Activated CD4-positive, CD25-positive, alpha-beta regulatory T cell treated with anti-CD3 and anti-CD28 coated beads, Interleukin-2, amount 50 U/mL, for 72 hours (primary cell): Measurements from ENCODE around the gene CCL4.
"Not testable (repeated sequence)": the region's sequence is repeated elsewhere in the genome, so short reads cannot be mapped to it uniquely, and the experiment has no call there.

Source experiments
- DNase-seq: peaks from one replicate; pipeline ENCODE4 v3.0.0; 2021

CCL4 gene

DNA sequence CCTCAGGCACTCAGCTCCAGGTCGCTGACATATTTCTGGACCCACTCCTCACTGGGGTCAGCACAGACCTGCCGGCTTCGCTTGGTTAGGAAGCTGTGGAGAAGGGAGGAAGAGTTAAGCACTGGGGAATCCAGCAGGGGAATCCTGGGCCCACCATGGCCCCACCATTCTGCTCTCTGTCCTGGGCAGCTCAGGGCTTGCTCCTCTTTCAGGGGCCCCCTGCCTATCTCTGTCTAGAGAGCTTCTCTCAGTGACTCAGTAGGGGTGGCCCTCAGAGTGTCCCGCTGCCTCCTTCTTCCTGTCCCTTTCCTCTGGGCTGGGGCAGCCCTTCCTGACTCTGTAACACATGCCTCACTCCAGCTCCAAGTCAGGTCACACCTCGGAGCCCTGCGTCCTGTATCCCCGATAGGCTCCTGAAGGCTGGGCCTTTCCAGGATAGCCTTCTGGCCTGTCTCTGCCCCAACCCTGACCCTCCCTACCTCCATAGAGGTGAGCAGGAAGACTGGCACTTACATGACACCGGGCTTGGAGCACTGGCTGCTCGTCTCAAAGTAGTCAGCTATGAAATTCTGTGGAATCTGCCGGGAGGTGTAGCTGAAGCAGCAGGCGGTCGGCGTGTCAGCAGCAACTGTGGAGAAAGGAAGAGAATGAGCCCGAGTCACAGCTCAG lies 14.8 kb upstream of the CCL4 start:
- DNase-seq = no peak

DNA sequence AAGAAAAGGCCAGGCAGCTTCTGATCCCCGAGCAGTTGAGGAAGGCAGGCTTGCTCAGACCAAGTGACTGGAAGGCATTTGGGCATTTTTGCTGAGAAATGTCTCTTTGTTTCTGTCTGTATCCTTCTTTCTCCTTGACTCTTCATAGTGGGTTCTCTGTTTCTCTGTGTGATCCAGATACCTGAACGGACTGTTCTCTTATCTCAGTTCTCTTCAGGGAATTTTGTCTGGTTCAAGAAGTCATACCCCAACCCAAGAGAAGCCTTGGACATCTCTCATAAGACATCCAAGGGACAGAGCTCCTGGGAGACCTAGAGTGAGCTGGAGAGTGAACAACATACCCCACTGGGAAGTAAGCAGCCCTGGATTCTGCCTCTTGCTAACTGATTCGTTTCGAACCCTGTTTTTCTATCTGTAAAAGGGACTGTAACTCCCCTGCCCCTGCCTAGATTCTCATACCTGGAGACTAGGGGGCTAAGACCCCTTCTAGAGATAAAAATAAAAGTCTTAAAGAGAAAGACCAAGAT lies 14.2 kb upstream of the CCL4 start:
- DNase-seq = no peak

DNA sequence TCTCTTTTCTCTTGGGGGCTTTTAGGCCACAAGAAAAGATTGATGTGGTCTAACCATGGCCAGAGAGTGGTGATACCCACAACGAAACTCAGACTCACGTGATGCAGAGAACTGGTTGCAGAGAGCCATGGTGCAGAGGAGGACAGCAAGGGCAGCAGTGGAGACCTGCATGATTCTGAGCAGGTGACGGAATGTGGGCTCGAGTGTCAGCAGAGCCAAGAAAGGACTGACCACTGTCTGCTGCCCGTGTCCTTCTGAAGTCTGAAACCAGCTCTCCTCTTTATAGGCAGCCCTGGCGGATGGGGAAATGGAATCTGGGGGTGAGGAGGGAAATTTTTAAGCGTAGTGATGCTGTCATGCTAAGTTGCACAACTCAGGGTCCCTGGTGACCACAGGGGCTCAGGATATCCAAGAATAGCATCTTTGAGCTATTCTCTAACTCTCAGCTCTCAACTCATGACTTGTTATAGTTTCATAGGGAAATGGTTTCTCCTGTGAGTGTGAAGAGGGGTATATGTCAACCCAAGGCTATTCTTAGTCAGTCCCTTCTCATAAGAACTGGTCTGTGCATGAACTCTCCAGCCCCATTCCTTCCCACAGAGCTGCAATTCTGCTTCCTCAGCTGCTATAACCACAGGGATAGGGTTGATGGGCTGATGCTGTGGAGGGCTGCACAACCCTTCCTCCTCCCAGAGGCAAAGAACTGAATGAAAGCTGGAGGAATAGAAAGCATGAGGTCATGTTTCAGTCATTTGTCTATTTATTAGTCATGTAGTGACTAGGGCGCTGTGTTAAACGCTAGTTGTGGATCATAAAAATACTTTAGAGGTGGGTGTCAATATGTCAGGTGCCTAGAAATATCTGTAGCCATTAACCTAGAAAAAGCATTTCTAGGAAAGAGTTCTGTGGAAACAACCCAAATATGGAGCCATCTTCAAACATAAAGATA lies 13.5 kb upstream of the CCL4 start, which contains the start of gene CCL3:
Gene CCL3, minus strand, starts transcription at position 256 of the 949 bp plus-strand sequence. Its CDS starts 85 bp downstream, at position 171.
- DNase-seq = no peak

DNA sequence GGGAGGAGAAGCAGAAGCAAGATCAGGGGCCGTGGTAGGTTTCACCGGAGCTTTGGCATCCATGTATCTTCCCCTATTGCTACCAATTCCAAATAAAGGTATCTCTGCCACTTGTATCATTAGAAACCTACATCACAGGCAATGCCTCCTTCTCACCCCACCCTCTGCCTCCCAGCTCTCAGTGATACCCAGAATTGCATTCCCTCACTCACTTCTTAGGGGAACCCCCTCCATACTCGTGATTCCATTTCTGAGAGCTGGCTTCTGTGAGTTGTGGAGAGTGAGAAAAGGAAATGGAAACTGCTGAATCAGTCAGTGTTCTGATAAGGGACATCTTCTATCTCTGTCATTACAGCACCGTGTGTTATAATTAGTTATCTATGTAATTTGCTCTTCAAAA lies 11.4 kb upstream of the CCL4 start:
- no peak for DNase-seq

DNA sequence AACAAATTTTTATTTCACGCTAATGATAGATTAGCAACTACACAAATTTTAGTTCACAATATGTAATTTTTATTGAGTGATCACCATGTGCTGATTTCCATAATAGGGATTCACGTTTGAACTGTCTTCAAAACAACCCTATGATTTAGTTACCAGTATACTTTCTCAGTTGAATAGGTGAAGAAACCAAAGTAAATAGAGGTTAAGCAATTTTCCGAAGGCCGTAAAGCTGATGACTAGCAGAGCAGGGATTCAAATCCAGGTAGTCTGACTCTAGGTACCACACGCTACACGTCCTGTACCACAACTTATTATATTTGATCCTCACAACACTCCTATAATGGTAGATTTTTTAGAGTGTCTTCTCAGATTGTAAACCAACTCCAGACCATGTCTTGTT lies 10.9 kb upstream of the CCL4 start:
- not testable (repeated sequence) for DNase-seq

DNA sequence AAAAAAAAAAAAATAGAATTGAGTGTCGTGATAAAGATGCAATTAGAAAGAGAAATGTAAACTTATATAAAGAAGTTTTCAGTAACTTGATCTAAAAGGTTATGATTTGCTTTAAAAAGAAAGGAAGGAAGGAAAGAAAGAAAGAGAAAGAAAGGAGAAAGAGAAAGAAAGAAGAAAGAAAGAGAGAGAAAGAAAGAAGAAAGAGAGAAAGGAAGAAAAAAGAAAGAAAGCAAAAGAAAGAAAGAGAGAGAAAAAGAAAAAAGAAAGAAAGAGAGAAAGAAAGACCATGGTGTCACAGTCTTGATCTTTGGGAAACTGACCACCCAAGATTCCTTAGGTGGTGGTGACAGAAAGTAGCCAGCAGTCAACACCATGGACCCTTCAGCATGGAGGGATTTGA lies 9.4 kb upstream of the CCL4 start:
- no peak for DNase-seq

DNA sequence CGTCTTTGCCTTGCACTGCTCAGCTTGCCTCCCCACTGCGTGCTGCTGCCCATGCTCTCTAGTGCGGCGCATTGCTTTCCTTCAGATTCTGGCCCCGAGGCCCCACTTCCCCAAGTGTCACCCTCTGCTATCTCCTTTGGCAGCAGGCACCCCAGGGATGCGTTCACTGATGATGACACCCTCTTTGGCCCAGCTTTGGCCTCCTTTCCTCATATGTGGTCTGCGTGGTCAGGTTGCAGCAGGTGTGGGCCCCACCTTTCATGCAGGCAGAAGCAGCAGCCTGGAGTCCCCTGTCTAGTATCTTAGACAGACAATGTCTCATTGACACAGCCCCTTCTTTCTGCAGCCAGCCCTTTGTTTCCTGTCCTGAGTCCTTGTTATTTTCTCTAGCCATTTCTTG lies 8.9 kb upstream of the CCL4 start:
- DNase-seq = no peak

DNA sequence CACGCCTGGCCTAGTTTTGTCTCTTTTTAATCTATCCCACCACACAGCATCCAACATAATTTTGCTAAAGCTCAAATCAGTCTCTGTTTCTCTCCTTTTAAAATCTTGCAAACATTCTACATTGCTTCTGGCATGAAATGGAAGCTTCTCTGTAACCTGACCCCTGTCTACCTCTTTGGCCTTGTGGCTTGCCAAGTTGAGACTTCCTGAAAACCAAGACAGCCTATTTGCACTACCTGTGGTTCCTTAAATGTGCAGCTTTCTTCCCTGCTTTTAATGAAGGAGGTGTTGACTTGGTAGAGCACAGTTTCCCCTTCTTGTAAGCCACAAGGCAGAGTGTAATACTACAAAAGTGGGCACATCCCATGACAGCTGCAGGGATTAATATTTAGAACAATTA lies 7.6 kb upstream of the CCL4 start:
- DNase-seq = no peak

DNA sequence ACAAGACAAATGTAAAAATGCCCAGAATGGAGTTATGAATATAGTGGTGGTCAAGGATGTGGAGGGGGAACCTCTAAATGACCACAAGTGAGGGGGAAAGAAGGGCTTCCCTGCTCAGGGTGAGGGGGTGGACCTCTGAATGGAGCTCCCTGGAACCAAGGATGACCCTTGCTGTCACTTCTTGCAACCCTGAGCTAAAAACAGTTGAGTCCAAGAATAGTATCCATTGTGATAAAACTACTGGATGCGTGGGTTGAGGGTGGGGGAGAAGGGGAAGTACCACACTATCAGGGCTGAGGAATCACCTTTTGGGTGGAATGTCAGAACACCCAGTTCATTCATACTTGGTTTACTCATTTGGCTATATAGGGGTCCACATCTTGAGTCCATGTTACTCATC lies 4.6 kb upstream of the CCL4 start:
- DNase-seq = not testable (repeated sequence)

DNA sequence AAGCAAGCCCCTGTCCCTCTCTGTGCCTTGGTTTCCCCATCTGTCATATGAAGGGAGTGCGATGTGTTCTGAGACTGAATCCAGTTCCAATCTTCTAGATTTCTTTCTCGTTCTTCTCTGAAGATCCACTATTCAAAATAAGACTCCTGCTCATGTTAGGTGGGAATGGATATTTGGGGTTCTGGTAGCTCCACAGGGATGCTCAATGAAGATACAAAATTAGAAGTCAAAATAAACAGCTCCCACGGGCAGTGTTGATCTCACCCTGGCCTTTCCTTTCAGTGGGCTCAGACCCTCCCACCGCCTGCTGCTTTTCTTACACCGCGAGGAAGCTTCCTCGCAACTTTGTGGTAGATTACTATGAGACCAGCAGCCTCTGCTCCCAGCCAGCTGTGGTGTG lies 619 bp downstream of the CCL4 start:
- not testable (repeated sequence) for DNase-seq

DNA sequence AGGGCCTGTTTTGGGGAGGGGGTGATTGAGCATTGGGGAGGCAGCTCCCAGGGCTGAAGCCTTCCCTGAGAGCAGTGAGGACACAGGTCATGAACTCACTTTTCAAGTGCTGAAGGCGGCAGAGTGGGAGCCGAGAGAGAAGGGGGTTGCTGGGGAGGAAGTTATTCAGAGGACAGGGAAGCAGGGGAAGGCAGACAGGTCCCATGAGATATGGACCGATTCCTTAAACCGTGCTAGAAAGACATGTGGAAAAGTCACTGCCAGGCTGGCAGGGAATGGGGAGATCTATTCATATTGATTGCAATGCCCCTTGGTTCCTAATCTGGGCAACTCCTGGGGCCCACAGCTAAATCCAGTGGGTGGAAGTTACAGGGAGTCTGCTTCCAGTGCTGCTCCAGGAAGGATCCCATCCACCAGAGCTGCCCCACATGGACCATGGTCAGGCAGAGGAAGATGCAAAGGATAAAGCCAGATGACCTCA lies 1.1 kb downstream of the CCL4 start:
- no peak for DNase-seq

DNA sequence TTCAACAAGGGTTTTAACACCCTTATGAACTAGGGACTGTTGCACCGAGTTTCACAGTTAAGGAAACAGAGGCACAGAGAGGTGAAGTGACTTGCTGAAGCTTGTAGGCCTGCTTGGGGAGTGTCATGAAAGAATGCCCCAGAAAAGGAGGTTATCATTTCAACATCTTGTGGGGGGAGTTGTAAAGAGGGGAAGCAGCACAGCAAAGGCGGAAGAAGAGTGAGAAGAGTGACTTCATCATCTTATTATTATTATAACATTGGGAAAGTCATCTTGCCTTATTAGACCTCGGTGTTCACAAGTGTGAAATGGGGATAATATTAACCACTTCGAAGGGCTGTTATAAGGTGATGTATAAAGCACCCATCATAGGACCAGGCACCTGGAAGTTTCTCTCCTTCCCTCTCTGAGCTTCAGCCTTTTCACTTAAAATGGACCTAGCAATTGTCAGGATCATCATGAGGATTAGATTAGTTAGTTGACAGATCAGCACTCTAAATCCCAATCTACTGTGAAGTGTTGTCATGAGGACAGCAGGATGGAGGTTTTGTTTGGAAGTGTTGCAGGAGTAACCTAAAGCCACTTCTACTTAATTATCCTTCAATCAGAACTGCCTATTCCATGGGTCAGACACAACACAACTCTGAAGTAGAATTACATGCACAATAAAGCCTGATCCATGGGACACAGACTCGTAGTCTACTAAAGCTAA lies 2.3 kb downstream of the CCL4 start:
- no peak for DNase-seq

DNA sequence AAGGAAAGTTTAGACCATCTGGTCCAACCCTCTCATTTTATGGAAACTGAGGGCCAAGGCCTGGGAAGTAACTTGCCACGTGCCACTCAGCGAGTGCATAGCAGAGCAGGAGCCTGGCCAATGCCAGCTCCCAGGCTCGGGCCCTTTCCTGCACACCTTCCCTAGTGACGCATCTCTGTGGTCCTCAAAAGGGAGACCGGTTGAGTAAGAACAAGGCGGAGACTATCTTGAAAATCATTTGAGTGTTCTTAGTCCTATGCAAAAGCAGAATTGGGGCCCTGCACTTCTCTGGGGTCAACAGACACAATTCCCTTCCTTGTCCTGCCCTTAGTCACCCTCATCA lies 2.8 kb downstream of the CCL4 start:
- DNase-seq = no peak

DNA sequence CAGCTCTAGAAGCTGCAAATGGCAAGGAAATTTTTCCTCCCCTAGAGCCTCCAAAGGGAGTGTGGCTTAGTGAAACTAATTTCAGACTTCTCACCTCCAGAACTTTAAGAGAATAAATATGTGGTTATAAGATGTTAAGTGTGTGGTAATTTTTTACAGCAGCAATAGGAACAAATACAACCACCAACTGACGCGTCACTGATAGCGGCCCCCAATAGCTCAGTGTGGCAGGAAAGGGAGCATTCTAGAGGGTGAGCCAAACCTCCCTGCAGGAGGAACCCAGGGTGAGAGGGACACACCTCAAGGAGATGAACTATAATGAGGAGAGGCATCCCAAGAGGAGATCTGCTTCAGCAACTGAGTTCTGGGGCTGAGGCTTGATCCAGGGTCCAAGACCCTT lies 4.0 kb downstream of the CCL4 start:
- DNase-seq = no peak

DNA sequence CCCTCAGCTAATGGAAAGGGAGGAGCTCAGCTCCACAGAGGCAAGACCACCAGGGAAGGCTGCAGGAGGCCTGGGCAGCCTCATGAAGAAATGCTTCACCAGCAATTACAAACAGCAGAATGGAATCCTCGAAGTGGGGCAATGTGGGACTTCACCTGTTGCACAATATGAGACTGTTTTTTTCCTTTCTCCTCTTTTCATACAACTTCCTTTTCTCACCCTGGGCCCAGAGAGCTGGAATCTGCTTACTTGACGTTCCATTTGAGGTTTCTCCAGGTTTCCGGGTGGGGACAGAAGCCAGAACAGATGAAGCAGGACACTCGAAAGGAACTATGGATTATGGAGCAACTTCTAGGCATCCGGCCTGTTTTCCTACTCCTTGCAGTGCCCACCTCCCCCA lies 4.6 kb downstream of the CCL4 start:
- not testable (repeated sequence) for DNase-seq

DNA sequence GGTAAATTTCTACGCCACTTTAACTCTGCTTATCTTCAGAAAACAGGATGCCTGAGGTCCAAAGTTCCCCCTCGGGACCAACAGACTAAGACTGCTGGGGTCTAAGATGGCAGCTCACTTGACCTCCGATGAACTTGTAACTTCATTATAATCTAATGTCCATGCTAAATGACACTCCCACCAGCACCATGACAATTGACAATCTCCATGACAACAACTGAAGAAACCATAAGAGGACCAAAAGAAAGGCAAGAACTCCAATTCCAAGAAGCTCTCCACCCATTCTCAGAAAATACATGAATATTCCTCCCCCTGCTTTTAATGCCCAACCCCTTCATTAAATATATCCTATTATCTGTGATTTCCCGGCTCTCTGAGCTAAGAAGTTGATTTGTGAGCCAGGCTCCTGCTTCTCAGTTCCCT lies 7.5 kb downstream of the CCL4 start:
- DNase-seq = no peak

DNA sequence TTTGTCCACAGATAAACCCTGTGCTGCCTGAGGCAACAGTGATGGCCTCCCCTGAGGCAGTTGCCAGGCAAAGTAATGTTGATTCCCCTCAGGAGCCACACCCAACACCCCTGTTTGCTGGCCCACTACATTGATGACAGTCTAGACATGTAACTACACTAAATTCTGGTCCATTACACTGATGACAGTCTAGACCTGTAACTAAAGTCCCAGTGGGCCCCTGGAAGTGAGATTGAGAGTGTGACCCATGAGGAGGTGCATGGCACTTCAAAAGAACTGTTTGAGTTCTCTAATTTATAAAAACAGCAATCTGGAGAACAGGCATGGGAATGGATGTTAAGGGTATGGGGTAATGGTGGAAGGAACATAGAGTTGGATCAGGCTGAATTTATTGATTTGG lies 8.9 kb downstream of the CCL4 start:
- DNase-seq = no peak

DNA sequence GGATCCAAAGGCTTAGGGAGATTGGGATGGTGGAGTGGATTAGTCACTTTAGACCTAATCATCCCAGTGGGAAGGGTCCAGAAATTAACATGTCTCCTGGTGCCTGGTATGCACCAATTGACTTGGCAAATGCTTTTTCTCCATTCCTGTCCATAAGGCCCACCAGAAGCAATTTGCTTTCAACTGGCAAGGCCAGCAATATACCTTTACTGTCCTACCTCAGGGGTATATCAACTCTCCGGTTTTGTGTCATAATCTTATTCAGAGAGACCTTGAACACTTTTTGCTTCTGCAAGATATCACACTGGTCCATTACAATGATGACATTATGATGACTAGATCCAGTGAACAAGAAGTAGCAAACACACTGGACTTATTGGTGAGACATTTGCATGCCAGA lies 9.5 kb downstream of the CCL4 start:
- DNase-seq = not testable (repeated sequence)

DNA sequence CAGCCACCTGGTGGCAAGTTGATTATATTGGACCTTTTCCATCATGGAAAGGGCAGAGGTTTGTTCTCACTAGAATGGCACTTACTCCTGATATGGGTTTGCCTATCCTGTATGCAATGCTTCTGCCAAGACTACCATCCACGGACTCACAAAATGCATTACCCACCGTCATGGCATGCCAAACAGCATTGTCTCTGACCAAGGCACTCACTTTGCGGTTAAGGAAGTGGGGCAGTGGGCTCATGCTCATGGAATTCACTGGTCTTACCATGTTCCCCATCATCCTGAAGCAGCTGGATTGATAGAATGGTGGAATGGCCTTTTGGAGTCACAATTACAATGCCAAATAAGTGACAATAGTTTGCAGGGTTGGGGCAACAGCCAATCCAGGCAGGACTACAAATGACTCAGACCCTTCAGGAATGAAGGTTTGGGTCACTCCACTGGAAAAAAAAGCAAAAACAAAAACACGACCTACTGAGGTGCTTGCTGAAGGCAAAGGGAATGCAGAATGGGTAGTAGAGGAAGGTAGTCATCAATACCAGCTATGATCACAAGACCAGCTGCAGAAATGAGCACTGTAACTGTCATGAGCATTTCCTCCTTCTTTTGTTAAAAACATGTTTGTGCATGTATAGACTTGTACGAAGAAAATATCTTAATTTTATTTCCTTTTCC lies 11.5 kb downstream of the CCL4 start:
- not testable (repeated sequence) for DNase-seq

DNA sequence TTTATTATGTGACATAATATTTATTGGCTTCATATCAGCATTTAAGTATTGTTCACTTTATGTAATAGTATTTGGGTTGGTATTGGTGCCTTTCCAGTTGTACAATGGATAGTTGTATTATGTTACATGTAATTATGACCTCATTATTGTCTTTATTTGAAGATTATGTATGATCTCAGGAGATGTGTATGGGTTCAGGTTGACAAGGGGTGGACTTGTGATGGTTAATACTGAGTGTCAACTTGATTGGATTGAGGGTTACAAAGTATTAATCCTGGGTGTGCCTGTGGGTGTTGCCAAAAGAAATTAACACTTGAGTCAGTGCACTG lies 12.0 kb downstream of the CCL4 start:
- not testable (repeated sequence) for DNase-seq

DNA sequence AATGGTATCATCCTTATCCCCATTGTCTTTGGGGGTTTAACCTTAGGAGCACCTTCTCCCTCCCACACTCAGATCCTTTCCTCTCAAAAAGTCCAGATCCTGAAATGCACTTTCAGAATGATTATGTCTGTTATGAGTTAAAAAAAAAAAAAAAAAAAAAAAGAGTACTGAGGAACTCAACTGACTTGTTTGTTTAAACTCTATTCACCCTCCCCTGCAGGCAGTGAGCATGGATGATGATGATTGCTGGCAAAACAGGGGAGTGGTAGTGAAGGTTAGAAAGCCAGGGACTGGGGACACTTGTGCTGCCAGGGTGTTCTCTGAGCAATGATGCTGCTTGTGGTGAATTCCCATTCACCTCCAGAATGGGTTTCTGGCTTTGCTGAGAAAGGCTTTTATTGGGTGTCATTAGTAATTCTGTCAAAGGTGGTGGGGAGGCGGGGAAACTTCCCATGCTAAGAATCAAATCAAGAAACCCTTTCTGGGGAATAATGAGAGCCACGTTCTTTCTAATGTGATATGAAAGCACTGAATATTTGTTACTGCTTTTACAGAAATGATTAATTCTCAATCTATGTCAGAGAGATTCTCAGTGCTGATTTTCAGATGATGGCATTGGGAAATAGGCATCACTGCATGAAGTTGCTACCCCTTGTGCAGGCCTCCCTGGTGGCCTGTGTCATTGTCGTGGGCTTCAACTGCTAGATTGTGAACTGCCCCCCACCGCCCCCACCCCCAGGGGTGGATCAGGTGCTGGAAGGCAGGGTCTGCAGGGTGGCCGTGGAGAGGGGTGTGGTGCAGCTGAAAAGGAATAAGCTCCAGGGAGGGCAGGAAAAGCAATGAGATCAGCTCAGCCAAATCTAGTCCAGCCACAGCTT lies 14.1 kb downstream of the CCL4 start:
- no peak for DNase-seq
